ENCODE results near the gene MPRIP. TPM values are rescaled to one million over a fixed set of nuclear protein-coding genes. Genes with fewer than 3 reads are reported as not detected.

MPRIP gene
- total RNA-seq, 2 donors from 2014 or later = 235 to 252 TPM

GRCh38 chr17:17060001-17060922 is 18.0 kb downstream of the MPRIP start:
- TF ChIP-seq, protein P1, sequence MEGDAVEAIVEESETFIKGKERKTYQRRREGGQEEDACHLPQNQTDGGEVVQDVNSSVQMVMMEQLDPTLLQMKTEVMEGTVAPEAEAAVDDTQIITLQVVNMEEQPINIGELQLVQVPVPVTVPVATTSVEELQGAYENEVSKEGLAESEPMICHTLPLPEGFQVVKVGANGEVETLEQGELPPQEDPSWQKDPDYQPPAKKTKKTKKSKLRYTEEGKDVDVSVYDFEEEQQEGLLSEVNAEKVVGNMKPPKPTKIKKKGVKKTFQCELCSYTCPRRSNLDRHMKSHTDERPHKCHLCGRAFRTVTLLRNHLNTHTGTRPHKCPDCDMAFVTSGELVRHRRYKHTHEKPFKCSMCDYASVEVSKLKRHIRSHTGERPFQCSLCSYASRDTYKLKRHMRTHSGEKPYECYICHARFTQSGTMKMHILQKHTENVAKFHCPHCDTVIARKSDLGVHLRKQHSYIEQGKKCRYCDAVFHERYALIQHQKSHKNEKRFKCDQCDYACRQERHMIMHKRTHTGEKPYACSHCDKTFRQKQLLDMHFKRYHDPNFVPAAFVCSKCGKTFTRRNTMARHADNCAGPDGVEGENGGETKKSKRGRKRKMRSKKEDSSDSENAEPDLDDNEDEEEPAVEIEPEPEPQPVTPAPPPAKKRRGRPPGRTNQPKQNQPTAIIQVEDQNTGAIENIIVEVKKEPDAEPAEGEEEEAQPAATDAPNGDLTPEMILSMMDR (IDR thresholded peaks at IDR 0.05) = no peak
- Histone ChIP-seq H3K4me3 (no peak overlapping the region), H3K27ac (no peak overlapping the region), H3K27me3 (replicated peaks; ENCODE audit: insufficient read depth) (no peaks in the 10 kb centered on the region), H3K9me3 (no peaks in the 10 kb centered on the region), H3K4me1 (ENCODE audit: control insufficient read depth in 1 of 2, low read depth in 2 of 2) (peaks cover 38 to 96% of the 10 kb centered on the region in 2 donors), H3K36me3 (peaks cover 9% of the 10 kb centered on the region)
- ATAC-seq (ENCODE audit: insufficient number of reproducible peaks, low FRiP score, low read depth) (no peak), DNase-seq (ENCODE audit: low spot score) (no peak)

DNA sequence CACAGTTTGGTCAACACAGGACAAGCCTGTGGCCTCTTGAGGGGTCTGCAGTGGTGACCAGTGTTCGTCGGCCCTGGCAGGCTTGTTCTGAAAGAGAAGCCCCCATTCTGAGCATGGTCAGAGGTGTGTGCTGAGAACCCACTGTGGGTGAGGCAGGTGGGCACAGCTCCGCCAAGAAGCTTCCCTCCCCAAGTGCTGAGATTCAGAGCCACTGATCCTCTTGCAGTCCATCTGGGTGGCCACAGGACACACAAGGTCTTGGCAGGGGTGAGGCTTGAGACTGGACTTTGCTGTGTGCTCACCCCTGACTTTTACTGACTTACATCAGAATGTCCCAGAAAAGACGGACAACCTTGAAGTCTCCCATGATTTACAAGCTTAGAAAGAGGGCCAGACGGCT is 18.7 kb downstream of the MPRIP start:
- no peak for ATAC-seq (ENCODE audit: insufficient number of reproducible peaks, low FRiP score, low read depth)
- Histone ChIP-seq H3K4me1 (ENCODE audit: control insufficient read depth in 1 of 2, low read depth in 2 of 2) (peaks cover 39 to 89% of the 10 kb centered on the region in 2 donors), H3K27ac (no peak overlapping the region), H3K4me3 (no peak overlapping the region), H3K9me3 (no peaks in the 10 kb centered on the region), H3K36me3 (peaks cover 9% of the 10 kb centered on the region), H3K27me3 (replicated peaks; ENCODE audit: insufficient read depth) (no peaks in the 10 kb centered on the region)
- TF ChIP-seq, protein P1 (IDR thresholded peaks at IDR 0.05) = no peak
- no peak for DNase-seq (ENCODE audit: low spot score)

GRCh38 chr17:17061516-17061915 is 19.3 kb downstream of the MPRIP start:
- Histone ChIP-seq H3K36me3 (peaks cover 9% of the 10 kb centered on the region), H3K4me1 (ENCODE audit: control insufficient read depth in 1 of 2, low read depth in 2 of 2) (peaks cover 40 to 83% of the 10 kb centered on the region in 2 donors), H3K9me3 (no peaks in the 10 kb centered on the region), H3K4me3 (no peak overlapping the region), H3K27ac (no peak overlapping the region), H3K27me3 (replicated peaks; ENCODE audit: insufficient read depth) (no peaks in the 10 kb centered on the region)
- DNase-seq (ENCODE audit: low spot score) (no peak), ATAC-seq (ENCODE audit: insufficient number of reproducible peaks, low FRiP score, low read depth) (no peak)
- TF ChIP-seq, protein P1 (IDR thresholded peaks at IDR 0.05) = no peak

DNA sequence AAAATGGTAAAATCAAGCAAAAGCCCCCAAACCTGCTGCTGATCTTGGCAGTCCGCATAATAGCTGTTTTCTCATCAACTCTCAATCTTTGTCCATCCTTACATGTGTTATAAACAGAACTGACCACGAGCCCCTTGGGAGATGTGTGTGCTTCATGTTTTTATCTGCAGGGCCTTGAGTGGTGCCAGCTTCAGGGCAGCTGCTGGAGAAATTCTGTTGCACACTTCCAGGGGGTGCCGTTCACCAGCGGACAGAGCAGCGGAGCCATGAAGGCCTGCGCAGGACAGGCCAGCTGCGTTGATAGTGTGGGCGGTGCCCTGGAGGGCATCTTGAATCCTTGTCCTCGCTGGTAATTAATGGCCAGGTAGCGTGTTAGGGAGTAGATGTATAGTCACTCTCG is 20.1 kb downstream of the MPRIP start:
- Histone ChIP-seq H3K36me3 (peaks cover 8% of the 10 kb centered on the region), H3K27ac (no peak overlapping the region)
- ATAC-seq (ENCODE audit: insufficient number of reproducible peaks, low FRiP score, low read depth) = no peak

DNA sequence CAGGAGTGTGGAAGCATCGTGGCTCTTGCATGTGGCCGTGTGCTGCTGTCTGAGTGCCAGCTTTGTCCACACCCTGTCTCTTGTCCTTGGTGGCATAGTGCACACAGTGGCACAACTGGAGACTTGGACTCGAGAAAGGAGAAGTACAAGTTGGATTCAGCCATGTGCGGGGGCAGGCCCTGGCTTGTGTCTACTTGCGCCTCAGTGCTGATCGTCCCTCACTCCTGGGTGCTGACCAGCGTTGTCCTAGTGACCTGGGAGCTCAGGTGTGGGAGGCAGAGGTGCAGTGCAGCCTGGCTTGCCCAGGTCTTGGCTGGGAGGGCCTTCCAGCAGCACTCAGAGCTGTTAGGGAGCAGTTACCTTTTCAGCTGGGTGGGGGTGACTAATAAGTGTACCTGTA is 20.6 kb downstream of the MPRIP start:
- H3K4me3 ChIP-seq = no peak overlapping the region
- DNase-seq (ENCODE audit: low spot score) (no peak), ATAC-seq (ENCODE audit: insufficient number of reproducible peaks, low FRiP score, low read depth) (no peak)
- H3K27ac ChIP-seq = no peak overlapping the region
- peaks cover 3% of the 10 kb centered on the region for H3K36me3 ChIP-seq
- no peaks in the 10 kb centered on the region for H3K27me3 ChIP-seq (replicated peaks; ENCODE audit: insufficient read depth)
- TF ChIP-seq, protein P1 (IDR thresholded peaks at IDR 0.05) = no peak
- H3K4me1 ChIP-seq (ENCODE audit: control insufficient read depth in 1 of 2, low read depth in 2 of 2) = peaks cover 40 to 79% of the 10 kb centered on the region in 2 donors
- no peaks in the 10 kb centered on the region for H3K9me3 ChIP-seq

More for the DNA sequence above, 20.1 kb downstream of the MPRIP start:
- no peak overlapping the region for H3K4me3 ChIP-seq
- H3K27me3 ChIP-seq (replicated peaks; ENCODE audit: insufficient read depth) = no peaks in the 10 kb centered on the region
- DNase-seq (ENCODE audit: low spot score) = no peak
- no peaks in the 10 kb centered on the region for H3K9me3 ChIP-seq
- TF ChIP-seq, protein P1 (IDR thresholded peaks at IDR 0.05) = no peak
- peaks cover 40 to 81% of the 10 kb centered on the region in 2 donors for H3K4me1 ChIP-seq (ENCODE audit: control insufficient read depth in 1 of 2, low read depth in 2 of 2)
